ENCODE measurements around the gene IKBKG. TPM values are rescaled to one million over a fixed set of nuclear protein-coding genes. Genes with fewer than 3 reads are reported as not detected.
"Not testable (repeated sequence)": the region's sequence is repeated elsewhere in the genome, so short reads cannot be mapped to it uniquely, and the experiment has no call there.

The IKBKG gene
- total RNA-seq, 3 donors from 2014 or later, result 26.7 to 36.3 (median 30.3) TPM

- intact Hi-C loops (cut with DNase I, micrococcal nuclease), result no loop called here
- TF ChIP-seq CTCF (IDR thresholded peaks at IDR 0.05), result no peak
- DNase-seq, result peak in 2 of 3 donors; percentile 22 to 53
- H3K9me3 ChIP-seq, result no peaks in the 10 kb centered on the region
- no peak overlapping the region for H3K4me3 ChIP-seq
- no peaks in the 10 kb centered on the region for H3K36me3 ChIP-seq (ENCODE audit: low read depth)
- no peak for ATAC-seq
- H3K4me1 ChIP-seq (ENCODE audit: low read depth), result no peaks in the 10 kb centered on the region
Observed at GRCh38 chrX:154545673-154546274, 1.6 kb upstream of the IKBKG start.

- no peak for TF ChIP-seq CTCF (IDR thresholded peaks at IDR 0.05)
- Histone ChIP-seq H3K4me3 (peak within 1 kb of the TSS; percentile 36), H3K4me1 (ENCODE audit: low read depth) (no peaks in the 10 kb centered on the region), H3K9me3 (no peaks in the 10 kb centered on the region), H3K36me3 (ENCODE audit: low read depth) (no peaks in the 10 kb centered on the region)
- DNase-seq (peak in 2 of 3 donors; percentile 77 to 88), ATAC-seq (peak; percentile 88)
- intact Hi-C loops (cut with DNase I, micrococcal nuclease), result no loop called here
Observed at GRCh38 chrX:154546354-154547244, 821 bp upstream of the IKBKG start, which contains the start of gene G6PD. G6PD (minus strand) TSS chrX:154546846; CDS start chrX:154546155, 691 bp downstream.

- Histone ChIP-seq H3K36me3 (ENCODE audit: low read depth) (no peaks in the 10 kb centered on the region), H3K9me3 (no peaks in the 10 kb centered on the region), H3K4me3 (peak overlapping the region; percentile 36), H3K4me1 (ENCODE audit: low read depth) (no peaks in the 10 kb centered on the region)
- no peak for DNase-seq
- ATAC-seq, result no peak
- TF ChIP-seq CTCF (IDR thresholded peaks at IDR 0.05), result no peak
- intact Hi-C loops (cut with DNase I, micrococcal nuclease), result no loop called here
Observed at GRCh38 chrX:154548028-154548316, 552 bp downstream of the IKBKG start.

- no peaks in the 10 kb centered on the region for H3K9me3 ChIP-seq
Observed at GRCh38 chrX:154549766-154550165, 2.3 kb downstream of the IKBKG start.

GRCh38 chrX:154552112-154552806 is 4.8 kb downstream of the IKBKG start:
- H3K4me1 ChIP-seq (ENCODE audit: low read depth); DNase-seq; intact Hi-C loops (cut with DNase I, micrococcal nuclease); H3K9me3 ChIP-seq; H3K4me3 ChIP-seq; H3K36me3 ChIP-seq (ENCODE audit: low read depth): not testable (repeated sequence)
- ATAC-seq, result peak; percentile 20

More at GRCh38 chrX:154549766-154550165, 2.3 kb downstream of the IKBKG start:
- no peak for TF ChIP-seq CTCF (IDR thresholded peaks at IDR 0.05)
- H3K4me1 ChIP-seq (ENCODE audit: low read depth), result no peaks in the 10 kb centered on the region
- no peak for ATAC-seq
- no peak overlapping the region for H3K4me3 ChIP-seq
- no peak for DNase-seq
- H3K36me3 ChIP-seq (ENCODE audit: low read depth), result no peaks in the 10 kb centered on the region
- intact Hi-C loops (cut with DNase I, micrococcal nuclease), result no loop called here

- ATAC-seq; H3K4me1 ChIP-seq (ENCODE audit: low read depth); H3K9me3 ChIP-seq; H3K4me3 ChIP-seq; DNase-seq; intact Hi-C loops (cut with DNase I, micrococcal nuclease); H3K36me3 ChIP-seq (ENCODE audit: low read depth): not testable (repeated sequence)
Observed at GRCh38 chrX:154558060-154558690, 10.8 kb downstream of the IKBKG start.

GRCh38 chrX:154558896-154559295 is 11.5 kb downstream of the IKBKG start:
- H3K9me3 ChIP-seq; H3K4me3 ChIP-seq; ATAC-seq; intact Hi-C loops (cut with DNase I, micrococcal nuclease); H3K4me1 ChIP-seq (ENCODE audit: low read depth); H3K36me3 ChIP-seq (ENCODE audit: low read depth): not testable (repeated sequence)
- peak in 1 of 3 donors; percentile 5 for DNase-seq

GRCh38 chrX:154560326-154560725 is 12.9 kb downstream of the IKBKG start:
- intact Hi-C loops (cut with DNase I, micrococcal nuclease), result not testable (repeated sequence)

GRCh38 chrX:154562295-154562694 is 14.9 kb downstream of the IKBKG start:
- intact Hi-C loops (cut with DNase I, micrococcal nuclease); DNase-seq; H3K4me1 ChIP-seq (ENCODE audit: low read depth); H3K4me3 ChIP-seq; H3K36me3 ChIP-seq (ENCODE audit: low read depth); H3K9me3 ChIP-seq: not testable (repeated sequence)
- ATAC-seq, result peak; percentile 33

More at GRCh38 chrX:154560326-154560725, 12.9 kb downstream of the IKBKG start:
- not testable (repeated sequence) for H3K4me1 ChIP-seq (ENCODE audit: low read depth); ATAC-seq; H3K9me3 ChIP-seq; H3K4me3 ChIP-seq; H3K36me3 ChIP-seq (ENCODE audit: low read depth)
- DNase-seq, result peak in 1 of 3 donors; percentile 3
